KOPT-K1 (cell line): ENCODE measurements around the gene CFAP300.

Experiments used
- H3K27ac ChIP-seq: fragments of 200-600 bp; sonication (generic); 2 replicates; pipeline ENCODE4 v1.5.1; 2016; ENCODE audit warnings: antibody characterized with exemption, mild to moderate bottlenecking, low read depth, low read length; ENCODE audit not compliant: poor library complexity, severe bottlenecking
- H3K36me3 ChIP-seq: fragments of 200-600 bp; sonication (generic); 2 replicates; pipeline ENCODE4 v1.5.1; 2017; ENCODE audit warnings: antibody characterized with exemption, mild to moderate bottlenecking, low read length, moderate library complexity; ENCODE audit not compliant: insufficient read depth
- H3K9me3 ChIP-seq: fragments of 200-600 bp; sonication (generic); 2 replicates; pipeline ENCODE4 v1.5.1; 2017; ENCODE audit warnings: antibody characterized with exemption, low read length, mild to moderate bottlenecking; ENCODE audit not compliant: insufficient read depth, poor library complexity, severe bottlenecking

The CFAP300 gene

DNA sequence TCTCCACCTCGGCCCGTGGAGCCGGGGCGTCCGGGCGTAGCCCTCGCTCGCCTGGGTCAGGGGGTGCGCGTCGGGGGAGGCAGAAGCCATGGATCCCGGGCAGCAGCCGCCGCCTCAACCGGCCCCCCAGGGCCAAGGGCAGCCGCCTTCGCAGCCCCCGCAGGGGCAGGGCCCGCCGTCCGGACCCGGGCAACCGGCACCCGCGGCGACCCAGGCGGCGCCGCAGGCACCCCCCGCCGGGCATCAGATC lies 63.4 kb downstream of the CFAP300 start:
- H3K9me3 ChIP-seq = no peaks in the 10 kb centered on the region
- H3K36me3 ChIP-seq = no peaks in the 10 kb centered on the region
- no peak overlapping the region for H3K27ac ChIP-seq

DNA sequence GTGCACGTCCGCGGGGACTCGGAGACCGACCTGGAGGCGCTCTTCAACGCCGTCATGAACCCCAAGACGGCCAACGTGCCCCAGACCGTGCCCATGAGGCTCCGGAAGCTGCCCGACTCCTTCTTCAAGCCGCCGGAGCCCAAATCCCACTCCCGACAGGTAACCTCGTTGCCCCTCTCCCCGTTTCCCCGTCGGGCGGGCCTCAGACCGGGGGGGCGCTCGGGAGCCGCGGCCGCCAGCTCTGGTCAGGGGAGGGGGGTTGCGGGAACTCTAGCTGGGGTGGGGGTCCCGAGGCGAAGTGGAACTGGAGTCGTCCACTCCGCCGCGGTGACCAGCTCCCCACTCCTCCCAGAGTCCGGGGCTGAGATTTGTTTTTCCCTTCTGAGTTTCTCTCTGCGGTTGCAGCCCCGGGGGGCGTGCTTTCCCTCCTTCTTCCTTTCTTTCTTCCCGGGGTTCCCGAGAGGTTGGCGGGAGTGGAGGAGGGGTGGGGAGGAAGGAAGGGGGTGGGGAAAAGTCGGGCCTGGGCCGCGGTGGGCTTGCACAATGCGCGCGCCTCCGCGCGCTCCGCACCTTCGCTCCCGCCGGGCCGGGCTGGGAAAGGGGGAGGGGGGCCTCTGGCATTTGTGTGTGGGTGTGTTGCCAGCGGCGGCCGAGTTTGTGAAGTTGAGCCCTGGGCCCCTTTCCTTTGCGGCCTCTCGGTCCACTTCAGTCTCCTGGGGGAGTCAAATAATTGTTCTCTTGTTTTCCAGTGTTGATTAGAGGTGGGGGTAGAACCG lies 64.0 kb downstream of the CFAP300 start:
- H3K9me3 ChIP-seq = no peaks in the 10 kb centered on the region
- H3K27ac ChIP-seq = no peak overlapping the region
- H3K36me3 ChIP-seq = no peaks in the 10 kb centered on the region

DNA sequence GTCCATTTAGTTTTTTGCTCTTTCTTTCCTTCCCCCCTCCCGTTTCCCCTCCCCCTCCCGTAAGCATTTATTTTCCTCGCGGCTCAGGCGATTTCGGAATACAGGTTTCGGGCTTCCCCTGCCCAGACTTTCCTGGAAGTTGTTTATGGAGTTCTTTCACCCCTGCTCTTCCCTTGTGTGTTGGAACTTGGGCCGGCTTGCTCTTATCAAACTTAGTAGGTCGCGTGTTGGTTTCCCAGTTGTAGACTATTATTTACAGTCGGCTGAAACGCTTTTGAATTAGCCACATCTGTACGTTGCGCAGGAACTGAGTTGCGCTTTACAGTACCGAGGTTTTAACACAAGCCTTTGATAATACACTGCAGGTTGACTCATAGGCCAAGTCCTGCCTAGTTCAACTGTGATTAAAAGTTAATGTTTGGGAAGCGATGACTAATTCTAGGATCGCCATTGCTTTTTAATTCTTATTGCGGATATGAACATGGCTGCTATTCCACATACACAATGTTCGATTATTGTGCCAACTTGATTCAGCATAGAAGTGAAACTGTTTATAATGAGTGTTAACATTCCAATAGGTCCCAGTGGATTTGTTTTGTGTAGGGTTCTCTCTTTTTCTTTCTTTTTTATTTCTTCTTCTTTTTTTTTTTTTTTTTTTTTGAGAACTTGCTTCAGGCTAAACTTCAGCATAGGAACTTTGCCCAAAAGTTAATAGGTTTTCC lies 64.7 kb downstream of the CFAP300 start:
- H3K27ac ChIP-seq = no peak overlapping the region

DNA sequence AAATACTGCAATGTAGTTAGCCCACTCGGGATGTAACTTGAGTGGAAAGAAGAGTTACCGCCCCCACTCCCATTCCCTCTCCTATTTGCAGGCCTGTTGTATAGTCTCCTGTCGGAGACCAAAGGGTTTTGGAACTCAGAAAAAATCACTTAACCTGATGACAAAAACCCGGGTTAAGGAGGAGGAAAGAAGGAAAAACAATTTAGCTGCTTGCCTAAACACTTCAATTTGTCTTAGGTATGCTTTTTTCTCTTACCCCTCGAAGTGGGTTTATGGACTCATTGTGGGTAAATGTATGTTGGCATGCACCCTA lies 65.2 kb downstream of the CFAP300 start:
- Histone ChIP-seq H3K9me3 (no peaks in the 10 kb centered on the region), H3K27ac (no peak overlapping the region)

More for the DNA sequence above, 64.7 kb downstream of the CFAP300 start:
- H3K9me3 ChIP-seq = no peaks in the 10 kb centered on the region
- H3K36me3 ChIP-seq = no peaks in the 10 kb centered on the region

DNA sequence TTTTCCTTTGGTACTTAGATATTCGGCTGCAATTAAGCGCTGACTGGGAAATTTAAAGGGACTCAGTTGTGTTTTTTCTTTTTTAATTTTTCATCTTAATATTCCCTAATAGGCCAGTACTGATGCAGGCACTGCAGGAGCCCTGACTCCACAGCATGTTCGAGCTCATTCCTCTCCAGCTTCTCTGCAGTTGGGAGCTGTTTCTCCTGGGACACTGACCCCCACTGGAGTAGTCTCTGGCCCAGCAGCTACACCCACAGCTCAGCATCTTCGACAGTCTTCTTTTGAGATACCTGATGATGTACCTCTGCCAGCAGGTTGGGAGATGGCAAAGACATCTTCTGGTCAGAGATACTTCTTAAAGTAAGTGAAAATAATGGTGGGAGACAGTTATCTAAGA lies 66.8 kb downstream of the CFAP300 start:
- H3K27ac ChIP-seq = no peak overlapping the region
- no peaks in the 10 kb centered on the region for H3K36me3 ChIP-seq

More for the DNA sequence above, 65.2 kb downstream of the CFAP300 start:
- H3K36me3 ChIP-seq = no peaks in the 10 kb centered on the region

DNA sequence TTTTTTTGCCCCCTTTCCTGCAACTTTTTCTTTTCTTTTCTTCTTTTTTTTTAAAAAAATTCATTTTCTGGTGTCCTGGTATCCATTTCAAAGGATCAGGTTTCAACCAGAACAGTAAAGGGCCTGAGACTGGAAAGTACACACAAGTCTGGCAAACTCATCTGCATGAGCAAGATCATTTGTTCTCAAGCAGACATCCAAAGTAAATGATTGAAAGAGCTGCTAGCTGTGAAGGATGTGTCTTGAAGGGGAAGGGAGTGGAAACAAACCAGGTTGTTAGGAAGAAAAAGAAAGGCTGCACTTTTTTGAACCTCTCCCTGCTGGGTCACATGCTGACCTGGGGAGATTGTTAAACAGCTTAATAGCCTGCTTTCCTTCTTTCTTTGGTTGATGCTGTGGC lies 68.3 kb downstream of the CFAP300 start:
- Histone ChIP-seq H3K36me3 (no peaks in the 10 kb centered on the region), H3K9me3 (no peaks in the 10 kb centered on the region), H3K27ac (no peak overlapping the region)

More for the DNA sequence above, 66.8 kb downstream of the CFAP300 start:
- H3K9me3 ChIP-seq = no peaks in the 10 kb centered on the region

DNA sequence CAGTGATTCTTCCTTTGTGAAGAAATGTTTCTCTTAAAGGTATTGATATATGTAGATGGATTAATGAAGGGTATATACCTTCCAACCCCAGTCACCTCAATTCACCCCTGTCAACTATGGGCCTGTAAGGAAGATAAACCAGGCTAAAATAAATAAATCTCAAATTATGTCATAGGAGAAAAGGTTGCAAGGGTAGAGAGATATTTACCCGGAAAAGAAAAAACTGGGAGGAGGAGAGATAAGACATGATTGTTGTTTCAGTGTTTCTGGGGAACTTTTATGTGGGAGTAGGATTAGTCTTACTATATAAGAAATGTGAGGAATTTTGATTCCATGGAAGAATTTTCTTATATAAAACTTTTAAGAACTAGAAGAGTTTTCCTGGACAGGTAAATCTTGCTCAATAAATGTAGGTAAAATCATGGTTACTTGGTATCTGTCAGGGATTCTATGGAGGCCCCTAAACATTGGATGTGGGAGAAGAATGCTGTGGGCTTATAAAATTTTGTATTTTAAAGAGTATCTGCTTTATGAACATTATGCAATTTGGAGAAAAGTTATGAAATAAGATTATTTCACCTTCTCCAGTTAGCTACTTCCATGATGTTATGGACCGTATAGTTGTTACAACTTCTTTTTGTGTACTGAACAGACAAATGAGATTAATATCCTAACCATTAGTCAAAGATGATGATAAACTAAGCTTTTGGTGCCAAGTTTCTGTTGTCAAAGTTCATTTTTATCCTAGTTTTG lies 69.4 kb downstream of the CFAP300 start:
- no peaks in the 10 kb centered on the region for H3K36me3 ChIP-seq
- H3K9me3 ChIP-seq = no peaks in the 10 kb centered on the region
- no peak overlapping the region for H3K27ac ChIP-seq

DNA sequence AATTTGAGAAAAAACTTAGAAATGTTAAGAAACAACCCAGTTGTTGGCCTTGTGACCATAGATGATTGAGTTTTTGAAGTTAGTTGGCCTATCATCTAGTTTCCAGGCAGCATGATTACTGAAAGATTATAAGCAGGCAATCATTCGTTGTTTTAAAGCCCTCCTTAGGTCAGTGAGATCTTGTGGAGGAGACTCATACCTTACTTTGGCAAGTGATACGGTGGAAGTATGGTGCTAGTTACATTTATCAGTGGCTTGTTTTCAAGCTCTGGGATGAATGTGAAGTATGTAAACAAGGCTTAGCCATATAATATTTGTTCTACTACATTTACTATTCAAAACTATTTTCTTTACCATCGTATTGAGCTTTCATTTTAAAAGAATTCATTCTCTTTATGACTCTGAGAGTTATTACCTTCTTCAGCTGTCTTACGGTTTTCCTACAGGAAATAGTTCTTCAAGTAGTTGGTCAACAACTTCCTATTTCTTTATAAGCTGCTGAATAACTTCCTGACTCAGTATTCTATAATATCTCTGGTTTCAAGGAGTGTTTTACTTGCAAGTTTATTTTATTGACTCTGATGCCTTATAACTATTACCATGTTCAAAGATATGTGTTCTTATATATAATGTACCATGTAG lies 70.4 kb downstream of the CFAP300 start:
- Histone ChIP-seq H3K9me3 (no peaks in the 10 kb centered on the region), H3K27ac (no peak overlapping the region), H3K36me3 (no peaks in the 10 kb centered on the region)

DNA sequence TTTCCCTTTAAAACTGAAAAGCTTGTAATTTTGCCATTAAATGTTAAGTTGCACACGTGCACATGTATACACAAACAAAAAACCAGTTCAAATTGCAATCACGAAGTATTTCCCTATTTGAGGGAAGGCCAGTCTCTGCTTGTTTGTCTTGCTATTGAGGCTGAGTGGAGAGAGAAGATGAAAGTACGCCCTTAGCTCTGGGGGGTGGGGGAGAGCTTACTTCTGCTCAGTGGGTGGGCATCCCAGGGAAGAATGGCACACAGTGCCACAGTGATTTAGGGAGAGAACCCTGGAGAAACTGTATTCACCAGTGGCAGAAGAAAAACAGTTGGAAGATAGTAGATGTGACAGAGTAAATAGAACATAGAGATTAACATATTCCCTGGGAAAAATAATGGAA lies 71.7 kb downstream of the CFAP300 start:
- H3K9me3 ChIP-seq = no peaks in the 10 kb centered on the region
- no peaks in the 10 kb centered on the region for H3K36me3 ChIP-seq
- no peak overlapping the region for H3K27ac ChIP-seq

DNA sequence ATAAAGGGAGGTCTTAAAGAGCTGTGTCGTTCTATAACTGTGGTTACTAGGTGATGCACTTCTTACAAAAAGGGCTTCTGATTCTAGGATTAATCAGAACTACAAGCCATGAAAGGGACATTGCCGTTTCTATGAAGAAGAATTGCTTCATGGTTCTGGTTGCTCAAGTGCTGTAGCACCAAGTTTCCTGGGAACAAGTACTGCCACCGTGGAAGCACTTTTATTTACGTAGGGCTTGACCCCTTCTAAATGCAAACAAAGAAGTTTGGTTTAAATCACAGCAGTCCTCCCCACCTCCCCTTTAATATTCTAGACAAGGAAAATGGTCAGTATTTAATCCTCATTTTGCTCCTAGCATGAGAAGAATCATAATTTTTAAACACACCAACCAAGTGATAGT lies 72.8 kb downstream of the CFAP300 start:
- no peak overlapping the region for H3K27ac ChIP-seq
- no peaks in the 10 kb centered on the region for H3K36me3 ChIP-seq

DNA sequence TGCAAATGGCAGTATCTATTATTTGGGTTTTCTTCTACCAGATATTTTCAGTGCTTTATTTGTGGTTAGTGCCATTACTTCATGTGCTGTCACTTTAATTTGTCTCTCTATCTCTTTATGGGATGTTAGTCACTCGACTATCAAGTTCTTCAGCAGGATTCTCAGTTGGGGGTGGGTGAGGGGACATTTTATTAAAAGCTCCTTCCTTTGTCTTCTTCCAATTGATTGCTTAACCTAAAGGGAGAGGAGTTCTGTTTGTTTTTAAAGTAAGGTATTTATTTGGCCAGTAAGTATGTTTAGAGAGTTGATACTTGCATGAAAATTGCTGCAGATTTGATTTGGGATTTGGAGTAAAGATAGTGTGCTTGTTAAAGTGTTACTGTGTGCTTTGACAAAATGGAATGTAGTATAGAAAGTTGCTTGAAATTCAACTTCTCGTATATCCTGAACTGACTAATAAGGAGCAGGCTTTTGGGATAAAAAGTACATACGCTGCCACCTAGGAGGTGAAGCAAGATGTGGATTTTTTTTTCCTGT lies 73.3 kb downstream of the CFAP300 start:
- Histone ChIP-seq H3K36me3 (no peaks in the 10 kb centered on the region), H3K27ac (no peak overlapping the region), H3K9me3 (no peaks in the 10 kb centered on the region)

More for the DNA sequence above, 72.8 kb downstream of the CFAP300 start:
- no peaks in the 10 kb centered on the region for H3K9me3 ChIP-seq

DNA sequence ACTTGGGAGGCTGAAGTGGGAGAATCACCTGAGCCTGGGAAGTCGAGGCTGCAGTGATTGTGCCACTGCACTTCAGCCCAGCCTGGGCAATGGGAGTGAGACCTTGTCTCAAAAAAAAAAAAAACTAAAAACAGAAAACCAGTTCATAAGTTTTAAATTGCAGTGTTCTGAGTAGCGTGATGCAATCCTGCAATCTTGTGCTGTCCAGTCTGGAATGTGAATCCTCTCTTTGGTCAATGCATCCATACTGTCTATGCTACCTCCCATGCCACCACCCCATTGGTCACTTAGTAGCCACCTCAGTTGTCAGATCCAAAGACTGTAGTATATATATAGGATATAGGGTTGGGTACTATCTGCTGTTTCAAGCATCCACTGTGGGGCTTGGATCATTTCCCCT lies 74.1 kb downstream of the CFAP300 start:
- Histone ChIP-seq H3K27ac (no peak overlapping the region), H3K9me3 (no peaks in the 10 kb centered on the region), H3K36me3 (no peaks in the 10 kb centered on the region)
